Activated CD8-positive, alpha-beta memory T cell treated with anti-CD3 and anti-CD28 coated beads for 36 hours (primary cell): Measurements from ENCODE around the gene IQCB1. TPM values are rescaled to one million over a fixed set of nuclear protein-coding genes. Genes with fewer than 3 reads are reported as not detected.
"Not testable (repeated sequence)": the region's sequence is repeated elsewhere in the genome, so short reads cannot be mapped to it uniquely, and the experiment has no call there.

ENCODE experiments used
- CTCF ChIA-PET: fragments of 350-600 bp; sonication (Branson Sonifier 250); formaldehyde crosslinking; loops from one replicate; lab custom pipeline; 2021; ENCODE audit warnings: antibody characterized with exemption; lab: Charles Lee
- POLR2A ChIA-PET: fragments of 350-600 bp; sonication (Branson Sonifier 250); formaldehyde crosslinking; loops from one replicate; lab custom pipeline; 2021; ENCODE audit warnings: antibody characterized with exemption; lab: Charles Lee
- total RNA-seq, 2 experiments: library from RNA; stranded (reverse); gene quantifications; one replicate each; pipeline ENCODE4 v1.2.3, GENCODE V29; 2021

IQCB1 gene
- total RNA-seq, 2 experiments from 2014 or later, result 28.4 to 31.6 TPM

DNA sequence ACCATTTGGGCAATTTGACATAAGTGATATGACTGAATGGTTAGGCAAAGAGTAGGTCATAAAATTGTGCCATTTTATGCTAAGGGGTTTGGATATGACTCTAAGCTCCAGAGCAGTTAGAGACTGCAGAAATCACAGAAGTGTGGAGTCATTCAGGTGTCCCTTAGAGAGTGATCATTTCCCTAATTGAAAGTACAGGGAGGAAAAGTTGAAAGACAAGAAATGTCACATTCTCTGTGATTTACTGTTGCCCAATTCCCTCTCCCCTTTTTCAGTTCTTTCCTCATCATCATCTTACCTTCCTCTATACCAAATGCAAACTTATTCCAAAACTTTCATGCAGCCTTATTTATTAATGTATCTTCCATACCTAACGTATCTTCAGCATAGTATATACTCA, 82.6 kb downstream of the IQCB1 start:
- ChIA-PET POLR2A (no interaction called here), CTCF (no interaction called here)

DNA sequence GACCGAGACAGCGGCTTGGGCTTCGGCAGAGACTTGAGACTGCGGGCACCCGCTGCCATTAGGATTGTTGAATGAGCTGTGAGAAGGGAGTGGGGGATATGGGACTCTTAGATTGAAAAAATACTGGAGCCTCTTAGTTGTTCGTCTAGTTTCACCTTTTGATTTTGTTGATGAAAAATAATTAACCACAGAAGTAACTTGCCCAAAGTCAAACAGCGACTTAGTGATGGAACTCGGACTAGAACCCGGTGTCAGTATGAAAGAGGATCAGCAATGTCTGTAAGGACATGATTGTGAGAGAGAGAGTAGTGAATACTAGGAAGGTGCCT, 84.8 kb downstream of the IQCB1 start:
- ChIA-PET POLR2A (no interaction called here), CTCF (no interaction called here)

DNA sequence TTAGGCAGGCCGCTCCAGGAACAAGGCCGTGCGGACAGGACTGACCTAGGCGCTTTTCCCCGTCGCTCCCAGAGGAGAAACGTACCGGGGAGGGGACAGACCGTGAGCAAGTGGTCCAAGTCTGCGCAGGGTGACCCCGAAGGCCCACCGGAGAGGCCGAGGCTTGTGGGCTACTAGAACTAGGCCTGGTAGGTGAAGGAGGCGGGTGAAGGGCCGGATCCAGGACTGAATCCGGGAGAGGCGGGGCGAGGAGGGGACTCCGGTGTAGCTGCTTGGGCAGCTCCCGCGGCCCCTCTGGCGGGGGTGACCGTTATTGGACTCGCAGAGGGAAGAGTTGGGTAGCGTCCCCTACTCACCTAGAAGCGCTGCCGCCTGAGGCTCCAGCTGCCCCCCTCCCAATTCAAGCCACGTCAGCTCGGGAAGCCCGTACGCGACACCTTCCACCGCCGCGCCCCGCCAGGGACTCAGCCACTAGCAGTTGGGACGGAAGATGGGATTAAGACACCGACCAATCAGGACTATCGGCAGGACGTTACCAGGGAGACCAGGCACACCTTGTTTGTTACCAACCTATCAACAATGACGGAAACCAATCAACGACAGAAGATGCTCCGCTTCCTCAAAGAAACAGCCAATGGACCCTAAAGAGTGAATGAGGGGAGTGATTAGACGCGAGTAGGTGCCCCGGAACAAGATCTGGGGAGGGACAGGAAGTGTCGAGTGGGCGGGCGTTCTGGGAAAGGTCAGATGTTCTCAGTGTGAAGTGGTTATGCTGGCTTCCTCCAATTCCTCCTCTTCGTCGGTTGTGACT, 85.4 kb downstream of the IQCB1 start, which contains the start of gene GOLGB1:
Gene GOLGB1, minus strand, starts transcription at position 466 of the 811 bp plus-strand sequence. CDS start 18,770 bp downstream, outside the sequence.
- CTCF ChIA-PET, result no interaction called here
- POLR2A ChIA-PET, result no interaction called here

- POLR2A ChIA-PET, result no interaction called here
Measured at GRCh38 chr3:121748680-121749275, 86.1 kb downstream of the IQCB1 start.

DNA sequence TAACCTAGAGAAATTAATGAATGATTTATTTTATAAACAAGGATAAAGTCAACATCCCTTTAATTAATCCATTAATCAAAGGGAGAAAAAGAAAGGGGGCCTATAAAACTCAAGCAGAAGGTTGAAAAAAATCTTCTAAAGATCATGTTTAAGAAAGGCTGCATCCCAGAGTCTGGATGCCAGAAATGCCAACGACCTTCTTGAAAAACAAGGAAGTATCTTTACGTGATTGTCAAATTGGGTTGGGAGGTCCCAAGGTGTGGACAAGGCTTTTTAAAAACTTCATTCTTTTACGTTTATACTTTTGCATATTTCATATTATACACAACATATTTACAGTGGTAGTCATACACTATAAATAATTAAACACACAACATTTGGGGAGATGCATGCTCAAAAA, 86.9 kb downstream of the IQCB1 start:
- CTCF ChIA-PET, result no interaction called here
- POLR2A ChIA-PET, result no interaction called here

More at GRCh38 chr3:121748680-121749275, 86.1 kb downstream of the IQCB1 start:
- CTCF ChIA-PET, result no interaction called here

DNA sequence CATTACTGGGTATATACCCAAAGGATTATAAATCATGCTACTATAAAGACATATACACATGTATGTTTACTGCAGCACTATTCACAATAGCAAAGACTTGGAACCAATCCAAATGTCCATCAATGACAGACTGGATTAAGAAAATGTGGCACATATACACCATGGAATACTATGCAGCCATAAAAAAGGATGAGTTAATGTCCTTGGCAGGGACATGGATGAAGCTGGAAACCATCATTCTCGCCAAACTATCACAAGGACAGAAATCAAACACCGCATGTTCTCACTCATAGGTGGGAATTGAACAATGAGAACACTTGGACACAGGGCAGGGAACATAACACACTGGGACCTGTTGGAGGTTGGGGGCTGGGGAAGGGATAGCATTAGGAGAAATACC, 91.8 kb downstream of the IQCB1 start:
- CTCF ChIA-PET, result not testable (repeated sequence)

DNA sequence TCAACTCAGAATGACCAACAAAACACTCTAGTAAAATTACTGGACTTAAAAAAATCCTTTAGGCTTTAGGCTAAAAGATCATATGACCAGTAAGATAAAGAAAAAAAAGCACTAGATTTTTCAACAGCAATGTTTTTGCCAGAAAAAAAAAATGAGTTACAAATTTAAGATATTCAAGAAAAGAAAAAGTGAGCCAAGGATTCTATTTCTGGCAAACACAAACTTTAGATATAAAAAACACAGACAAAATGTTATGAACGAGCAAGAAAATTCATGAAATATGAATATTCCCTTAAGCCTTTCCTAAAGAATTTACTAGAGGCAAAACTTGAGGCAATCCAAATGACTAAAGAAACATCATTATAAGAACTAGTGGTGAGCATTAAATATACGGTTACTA, 94.0 kb downstream of the IQCB1 start:
- ChIA-PET CTCF (no interaction called here), POLR2A (no interaction called here)

More for the DNA sequence above, 91.8 kb downstream of the IQCB1 start:
- POLR2A ChIA-PET, result not testable (repeated sequence)

- ChIA-PET POLR2A (no interaction called here), CTCF (no interaction called here)
Measured at GRCh38 chr3:121739902-121740301, 95.0 kb downstream of the IQCB1 start.

DNA sequence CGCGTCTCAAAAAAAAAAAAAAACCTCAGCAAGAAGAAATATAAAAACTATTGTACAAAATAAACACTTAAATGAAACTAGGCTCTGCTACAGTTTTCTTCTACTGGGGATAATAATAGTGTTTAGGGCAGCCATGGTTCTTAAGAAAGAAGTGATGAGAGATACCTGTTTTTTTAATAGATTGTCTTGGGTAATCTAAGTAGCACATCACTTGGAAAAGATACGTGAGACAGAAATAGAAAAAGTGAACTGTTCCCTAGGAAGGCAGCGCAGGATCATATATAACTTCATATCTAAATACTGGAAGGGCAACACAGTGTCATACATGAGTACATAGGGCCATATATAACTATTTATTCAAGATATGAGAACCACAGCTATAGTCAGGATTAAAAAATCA, 97.2 kb downstream of the IQCB1 start:
- POLR2A ChIA-PET, result no interaction called here
- CTCF ChIA-PET, result no interaction called here

GRCh38 chr3:121736112-121736511, 98.7 kb downstream of the IQCB1 start:
- CTCF ChIA-PET, result no interaction called here
- POLR2A ChIA-PET, result interaction anchor here (1.1 kb wide), 1 partner anchor 99 kb away, joined by 3 read pairs; the partner anchor contains the start of genes EAF2 and IQCB1

GRCh38 chr3:121735047-121735696, 99.7 kb downstream of the IQCB1 start:
- ChIA-PET CTCF (no interaction called here), POLR2A (interaction anchor here (1.1 kb wide), 1 partner anchor 100 kb away, joined by 3 read pairs; the partner anchor contains the start of genes EAF2 and IQCB1)

GRCh38 chr3:121730940-121731687, 103.7 kb downstream of the IQCB1 start:
- CTCF ChIA-PET, result no interaction called here

DNA sequence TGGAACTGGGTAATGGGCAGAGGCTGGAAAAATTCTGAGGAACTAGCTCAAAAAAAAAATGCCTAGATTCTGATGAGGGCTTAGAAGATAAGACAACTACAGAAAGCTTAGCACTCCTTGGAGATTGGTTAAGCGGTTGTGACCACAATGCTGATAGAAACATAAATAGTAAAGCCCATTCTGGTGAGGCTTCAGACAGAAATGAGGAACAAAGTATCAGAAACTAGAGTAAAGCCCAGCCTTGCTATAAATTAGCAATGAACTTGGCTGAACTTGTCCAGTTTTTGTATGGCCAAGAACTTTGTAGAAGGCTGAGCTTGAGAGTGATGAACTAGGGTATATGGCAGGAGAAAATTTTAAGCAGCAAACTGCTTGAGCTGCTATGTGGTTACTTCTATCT, 110.7 kb downstream of the IQCB1 start:
- CTCF ChIA-PET, result interaction anchor here (0.6 kb wide), 1 partner anchor 9 kb away, joined by 4 read pairs; no protein-coding TSS in a partner anchor
- POLR2A ChIA-PET, result no interaction called here

More at GRCh38 chr3:121730940-121731687, 103.7 kb downstream of the IQCB1 start:
- POLR2A ChIA-PET, result no interaction called here

DNA sequence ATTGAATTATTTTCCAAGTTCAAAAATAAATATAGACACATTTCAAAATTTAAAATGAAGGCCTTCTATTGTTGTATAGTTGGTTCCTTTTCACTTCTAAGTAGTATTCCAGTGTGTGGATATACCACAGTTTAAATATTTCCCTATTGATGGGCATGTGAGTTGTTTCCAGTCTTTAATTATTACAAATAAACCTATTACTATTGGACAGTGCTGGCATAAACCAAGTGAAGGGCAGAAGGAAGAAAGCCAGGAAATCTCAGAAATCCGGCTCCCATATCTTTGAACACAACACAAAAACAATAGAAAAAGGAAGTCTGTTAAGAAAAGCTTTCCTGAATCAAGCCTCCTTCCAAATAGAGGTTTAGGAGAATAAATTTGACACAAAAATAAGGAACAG, 111.4 kb downstream of the IQCB1 start:
- POLR2A ChIA-PET, result no interaction called here
- CTCF ChIA-PET, result no interaction called here

DNA sequence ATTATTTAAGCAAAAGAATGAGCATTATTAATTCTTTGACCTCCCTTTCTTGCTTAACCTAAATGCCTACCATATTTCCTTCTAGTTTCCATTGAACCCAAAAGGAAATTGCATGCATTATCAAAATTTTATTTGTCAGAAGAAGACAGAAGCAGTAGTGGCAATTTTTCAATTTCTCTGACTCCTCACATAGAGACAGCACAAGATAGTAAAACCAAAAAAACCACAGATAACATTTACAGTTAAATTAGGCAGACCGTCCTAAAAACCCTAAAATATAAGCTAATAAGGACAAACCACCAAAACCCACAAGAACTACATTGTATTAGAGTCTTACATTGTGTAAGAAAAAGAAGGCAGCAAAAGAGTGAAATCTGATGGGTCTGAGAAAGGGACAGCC, 112.4 kb downstream of the IQCB1 start:
- POLR2A ChIA-PET, result no interaction called here
- CTCF ChIA-PET, result no interaction called here

DNA sequence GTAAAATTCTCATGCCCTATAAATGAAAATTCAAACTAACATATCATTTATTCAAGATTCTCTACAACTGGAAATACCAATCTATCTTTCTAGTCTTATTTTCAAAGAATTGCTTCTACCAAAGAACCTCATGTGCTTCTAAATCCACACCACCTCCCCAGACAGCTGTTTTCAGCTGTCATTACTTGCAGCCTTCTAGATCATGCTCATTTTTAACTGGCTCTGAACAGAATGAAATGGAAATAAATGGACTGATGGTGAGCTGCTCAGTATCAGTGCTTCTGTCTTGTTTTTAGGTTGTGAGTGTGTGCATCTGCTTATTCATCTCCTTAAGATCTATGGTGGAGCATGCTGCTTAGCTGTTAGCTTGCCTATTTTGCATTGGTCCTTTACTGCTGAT, 114.7 kb downstream of the IQCB1 start:
- ChIA-PET POLR2A (no interaction called here), CTCF (no interaction called here)
